Vagina (tissue), 2 donors: ENCODE data around the gene RSRC2. TPM values are rescaled to one million over a fixed set of nuclear protein-coding genes. Genes with fewer than 3 reads are reported as not detected.

Source experiments
- DNase-seq, 2 donors: peaks; one replicate each; pipeline ENCODE4 v3.0.0-alpha.2; 2017; ENCODE audit errors: extremely low spot score in 2 of 2
- H3K27ac ChIP-seq: fragments of 200-600 bp; sonication (generic); one replicate; pipeline ENCODE4 v1.5.1; 2019
- H3K27me3 ChIP-seq: fragments of 200-600 bp; sonication (generic); one replicate; pipeline ENCODE4 v1.5.1; 2019
- H3K36me3 ChIP-seq, 2 donors: fragments of 200-600 bp; sonication (generic); one replicate each; pipeline ENCODE4 v1.5.1; 2017 to 2019
- H3K4me1 ChIP-seq: fragments of 200-600 bp; sonication (generic); one replicate; pipeline ENCODE4 v1.5.1; 2019
- H3K4me3 ChIP-seq, 2 donors: fragments of 200-600 bp; sonication (generic); 1 replicate in 1 of 2; 2 replicates in 1 of 2; pipeline ENCODE4 v1.5.1; 2016 to 2019
- H3K9me3 ChIP-seq: fragments of 200-600 bp; sonication (generic); one replicate; pipeline ENCODE4 v1.5.1; 2019
- POLR2A ChIP-seq, 2 donors: fragments of 450-650 bp; IDR thresholded peaks; one replicate each; pipeline ENCODE4 v1.6.1; 2017; ENCODE audit warnings: antibody characterized with exemption in 2 of 2, mild to moderate bottlenecking in 2 of 2, moderate library complexity in 2 of 2
- POLR2AphosphoS5 ChIP-seq, 2 donors: sonication (generic); formaldehyde crosslinking; IDR thresholded peaks; one replicate each; pipeline ENCODE4 v1.9.0; 2017; ENCODE audit warnings: antibody characterized with exemption in 2 of 2, mild to moderate bottlenecking in 2 of 2, low read depth in 1 of 2; ENCODE audit not compliant: insufficient read depth in 1 of 2
- intact Hi-C: fragments of 100-400 bp; cut with DNase I; formaldehyde crosslinking; loops from one replicate; pipeline ENCODE4 v1.15.1; 2023
- total RNA-seq: library from RNA; depleted of rRNA; stranded (reverse); fragments of >200 nt; gene quantifications from one replicate; pipeline ENCODE4 v1.2.3, GENCODE V29; 2016
- TF ChIP-seq, protein P1 (sequence below), 3 experiments: fragments of 450-650 bp in 2 of 3; fragments of 200-600 bp in 1 of 3; sonication (generic) in 1 of 3; IDR thresholded peaks; one replicate each; pipeline ENCODE4 v1.5.1; 2017 to 2019; ENCODE audit warnings: antibody characterized with exemption in 3 of 3, mild to moderate bottlenecking in 2 of 3, moderate library complexity in 2 of 3

The RSRC2 gene
- total RNA-seq, 1 donor from 2014 or later: 93.3 TPM

DNA sequence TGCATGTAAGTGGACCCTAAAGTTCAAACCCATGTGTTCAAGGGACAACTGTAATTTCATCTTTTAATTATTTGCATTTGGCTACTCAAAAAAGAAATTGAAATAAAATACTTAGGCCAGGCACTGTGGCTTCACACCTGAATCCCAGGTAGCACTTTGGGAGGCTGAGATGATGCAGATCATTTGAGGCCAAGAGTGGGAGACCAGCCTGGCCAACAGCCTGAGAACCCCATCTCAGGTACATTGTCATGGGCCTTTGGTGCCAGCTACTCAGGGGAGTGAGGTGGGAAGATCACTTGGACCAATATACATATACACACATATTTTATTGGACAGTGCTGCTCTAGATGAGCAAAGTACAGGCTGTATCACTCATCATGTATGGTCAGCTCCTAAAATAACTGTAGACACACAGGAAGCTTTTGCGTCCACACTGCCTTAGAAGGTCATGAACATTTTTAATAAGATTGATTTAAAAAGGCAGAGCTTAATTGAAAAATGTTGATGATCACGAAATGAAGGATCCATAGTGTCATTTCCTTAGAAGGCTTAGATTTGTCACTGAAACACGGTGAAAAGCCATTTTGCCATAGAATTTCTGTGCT is 23.5 kb downstream of the RSRC2 start:
- no peaks in the 10 kb centered on the region for H3K27me3 ChIP-seq
- H3K4me1 ChIP-seq: peaks cover 19% of the 10 kb centered on the region
- peaks cover 14 to 53% of the 10 kb centered on the region in 2 donors for H3K36me3 ChIP-seq
- no peak overlapping the region for H3K4me3 ChIP-seq
- TF ChIP-seq, protein P1, sequence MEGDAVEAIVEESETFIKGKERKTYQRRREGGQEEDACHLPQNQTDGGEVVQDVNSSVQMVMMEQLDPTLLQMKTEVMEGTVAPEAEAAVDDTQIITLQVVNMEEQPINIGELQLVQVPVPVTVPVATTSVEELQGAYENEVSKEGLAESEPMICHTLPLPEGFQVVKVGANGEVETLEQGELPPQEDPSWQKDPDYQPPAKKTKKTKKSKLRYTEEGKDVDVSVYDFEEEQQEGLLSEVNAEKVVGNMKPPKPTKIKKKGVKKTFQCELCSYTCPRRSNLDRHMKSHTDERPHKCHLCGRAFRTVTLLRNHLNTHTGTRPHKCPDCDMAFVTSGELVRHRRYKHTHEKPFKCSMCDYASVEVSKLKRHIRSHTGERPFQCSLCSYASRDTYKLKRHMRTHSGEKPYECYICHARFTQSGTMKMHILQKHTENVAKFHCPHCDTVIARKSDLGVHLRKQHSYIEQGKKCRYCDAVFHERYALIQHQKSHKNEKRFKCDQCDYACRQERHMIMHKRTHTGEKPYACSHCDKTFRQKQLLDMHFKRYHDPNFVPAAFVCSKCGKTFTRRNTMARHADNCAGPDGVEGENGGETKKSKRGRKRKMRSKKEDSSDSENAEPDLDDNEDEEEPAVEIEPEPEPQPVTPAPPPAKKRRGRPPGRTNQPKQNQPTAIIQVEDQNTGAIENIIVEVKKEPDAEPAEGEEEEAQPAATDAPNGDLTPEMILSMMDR (IDR thresholded peaks at IDR 0.05): no peak
- TF ChIP-seq POLR2AphosphoS5 (IDR thresholded peaks at IDR 0.05; ENCODE audit: insufficient read depth in 1 of 2, low read depth in 1 of 2) (no peak), POLR2A (IDR thresholded peaks at IDR 0.05) (no peak)
- no peak overlapping the region for H3K27ac ChIP-seq
- intact Hi-C loops: no loop called here
- H3K9me3 ChIP-seq: no peaks in the 10 kb centered on the region
- DNase-seq: no peak

DNA sequence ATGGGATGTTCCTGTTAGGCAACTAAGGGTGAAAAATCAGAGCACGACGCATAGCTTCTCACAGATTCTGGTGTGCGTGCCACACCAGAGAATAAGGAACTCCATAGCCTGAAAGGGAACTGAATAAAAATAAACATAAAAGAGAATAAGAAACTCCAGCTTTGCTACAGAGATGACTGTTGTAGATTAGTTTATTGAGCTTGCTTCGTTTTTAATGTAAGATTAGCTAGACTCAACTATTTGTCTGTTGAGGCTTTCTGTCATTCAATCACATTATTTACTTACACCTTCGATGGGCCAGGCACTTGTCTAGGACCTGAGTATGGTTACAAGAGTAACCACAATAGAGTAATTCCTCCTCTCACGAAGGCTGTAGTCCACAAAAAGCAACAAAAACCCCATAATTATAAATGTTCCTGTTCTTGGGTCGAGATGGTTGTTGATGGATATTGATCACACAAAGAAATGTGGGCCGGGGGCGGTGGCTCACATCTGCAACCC is 25.2 kb downstream of the RSRC2 start:
- intact Hi-C loops: no loop called here
- no peak for DNase-seq
- H3K9me3 ChIP-seq: no peaks in the 10 kb centered on the region
- H3K36me3 ChIP-seq: peaks cover 6 to 45% of the 10 kb centered on the region in 2 donors
- TF ChIP-seq POLR2AphosphoS5 (IDR thresholded peaks at IDR 0.05; ENCODE audit: insufficient read depth in 1 of 2, low read depth in 1 of 2) (no peak), POLR2A (IDR thresholded peaks at IDR 0.05) (no peak)
- TF ChIP-seq, protein P1 (IDR thresholded peaks at IDR 0.05): no peak
- peaks cover 36% of the 10 kb centered on the region for H3K4me1 ChIP-seq
- peak overlapping the region in 1 of 2 donors; percentile 69 for H3K4me3 ChIP-seq
- H3K27me3 ChIP-seq: no peaks in the 10 kb centered on the region
- H3K27ac ChIP-seq: peak overlapping the region; percentile 98

DNA sequence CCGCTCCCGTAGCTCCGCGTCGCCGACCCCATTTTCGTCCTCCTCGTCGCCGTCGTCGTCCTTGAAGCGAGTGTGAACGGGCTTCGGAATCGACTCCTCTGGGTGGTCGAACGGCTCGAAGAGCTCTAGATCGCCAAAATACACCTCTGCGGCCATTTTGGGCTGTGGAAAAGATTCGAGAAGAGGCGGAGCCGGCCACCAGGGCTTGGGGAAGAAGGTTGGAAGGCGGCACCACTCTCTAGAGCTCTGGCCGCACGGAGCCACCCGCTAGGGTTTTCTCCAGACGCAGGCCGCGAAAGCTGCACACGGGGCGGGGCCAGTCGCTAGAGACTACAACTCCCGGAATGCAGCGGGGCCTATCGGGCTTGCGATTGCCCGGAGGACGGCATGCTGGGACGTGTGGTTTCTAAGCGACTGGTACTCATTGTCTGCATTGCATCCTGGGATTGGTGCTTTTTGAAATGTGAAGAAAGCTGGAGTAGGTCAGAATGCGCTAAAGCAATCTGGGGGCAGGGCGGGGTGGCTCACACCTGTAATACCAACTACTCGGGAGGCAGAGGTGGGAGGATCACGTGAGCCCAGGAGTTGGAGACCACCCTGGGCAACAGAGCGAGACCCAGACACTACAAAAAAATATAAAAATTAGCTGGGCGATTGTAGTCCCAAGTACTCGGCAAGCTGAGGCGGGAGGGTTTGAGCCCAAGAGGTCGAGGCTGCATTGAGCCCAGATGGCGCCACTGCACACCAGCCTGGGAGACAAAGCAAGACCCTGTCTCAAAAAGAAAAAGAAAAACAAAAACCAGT is 25.8 kb downstream of the RSRC2 start, which contains the start of gene ZCCHC8:
Gene ZCCHC8 (minus strand): TSS at position 248 of the 804 bp plus-strand sequence. CDS start 92 bp downstream, at position 156.
- H3K4me3 ChIP-seq: peak within 1 kb of the TSS; percentile 69 to 82
- H3K36me3 ChIP-seq: peaks cover 6 to 39% of the 10 kb centered on the region in 2 donors
- intact Hi-C loops: no loop called here
- H3K4me1 ChIP-seq: peaks cover 37% of the 10 kb centered on the region
- H3K27me3 ChIP-seq: no peaks in the 10 kb centered on the region
- DNase-seq: peak in 1 of 2 donors; percentile 98
- H3K9me3 ChIP-seq: no peaks in the 10 kb centered on the region
- peak within 1 kb of the TSS; percentile 98 for H3K27ac ChIP-seq
- TF ChIP-seq, protein P1 (IDR thresholded peaks at IDR 0.05): peak in 1 of 3 experiments; percentile 5
- TF ChIP-seq POLR2A (IDR thresholded peaks at IDR 0.05): peak in 1 of 2 donors; percentile 95
- peak; percentile 97 to 98 for TF ChIP-seq POLR2AphosphoS5 (IDR thresholded peaks at IDR 0.05; ENCODE audit: insufficient read depth in 1 of 2, low read depth in 1 of 2)

DNA sequence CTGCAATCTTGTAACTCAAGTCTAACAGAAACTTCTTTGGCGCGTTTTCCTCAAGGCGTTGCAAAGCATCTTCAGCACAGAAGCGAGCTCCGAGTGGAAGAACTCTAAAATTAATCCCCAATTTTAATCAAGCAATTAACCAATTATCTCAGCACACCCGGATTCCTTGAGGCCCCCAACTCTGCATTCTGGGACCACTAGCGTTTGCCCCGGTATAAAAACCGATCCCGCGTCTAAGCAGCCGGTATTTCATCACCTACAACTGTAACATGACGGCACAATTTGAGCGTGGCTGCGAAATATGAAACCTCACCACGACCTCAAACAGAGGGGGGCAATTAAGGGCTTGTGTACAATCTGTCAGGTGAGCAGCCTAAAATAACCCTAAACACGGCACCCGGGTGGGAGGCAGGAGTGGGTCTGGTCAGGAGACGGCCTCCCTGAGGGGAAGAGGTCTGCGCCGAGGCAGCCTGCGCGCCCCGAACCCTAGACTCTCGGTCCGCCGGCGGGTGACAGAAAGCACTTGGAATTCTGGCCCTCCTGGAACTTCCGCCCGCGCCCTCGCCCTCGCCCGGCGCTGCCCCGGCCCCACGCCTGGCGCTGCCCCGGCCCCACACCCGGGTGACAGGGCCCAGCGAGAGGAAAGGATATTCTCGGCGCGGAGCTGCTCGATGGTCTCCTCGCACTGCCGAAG is 26.6 kb downstream of the RSRC2 start:
- H3K27me3 ChIP-seq: no peaks in the 10 kb centered on the region
- peaks cover 37% of the 10 kb centered on the region for H3K4me1 ChIP-seq
- intact Hi-C loops: no loop called here
- peak in 1 of 2 donors; percentile 90 for DNase-seq
- peak overlapping the region; percentile 98 for H3K27ac ChIP-seq
- peak overlapping the region; percentile 69 to 82 for H3K4me3 ChIP-seq
- H3K36me3 ChIP-seq: peaks cover 4 to 32% of the 10 kb centered on the region in 2 donors
- no peak for TF ChIP-seq POLR2A (IDR thresholded peaks at IDR 0.05)
- TF ChIP-seq, protein P1 (IDR thresholded peaks at IDR 0.05): no peak
- TF ChIP-seq POLR2AphosphoS5 (IDR thresholded peaks at IDR 0.05; ENCODE audit: insufficient read depth in 1 of 2, low read depth in 1 of 2): no peak
- H3K9me3 ChIP-seq: no peaks in the 10 kb centered on the region
